HepG2 (cell line): ENCODE measurements around the gene CYB5R3. TPM values are rescaled to one million over a fixed set of nuclear protein-coding genes. Genes with fewer than 3 reads are reported as not detected.

Source experiments
- ATAD3A ChIP-seq: sonication (generic); formaldehyde crosslinking; IDR thresholded peaks from 2 replicates; pipeline ENCODE4 v1.4.0; 2020; ENCODE audit warnings: missing genetic modification reagents
- ATF7 ChIP-seq, 2 experiments: fragments of 450-650 bp in 1 of 2; sonication (generic) in 1 of 2; formaldehyde crosslinking in 1 of 2; IDR thresholded peaks; 2 replicates each; pipeline versions ENCODE4 v1.4.0 to v1.6.1; 2016 to 2020; ENCODE audit warnings: antibody characterized with exemption in 1 of 2, mild to moderate bottlenecking in 1 of 2, missing genetic modification reagents in 1 of 2
- HNRNPL ChIP-seq: fragments of 200-400 bp; formaldehyde crosslinking; IDR thresholded peaks from 2 replicates; pipeline ENCODE4 v1.6.1; 2017; ENCODE audit warnings: mild to moderate bottlenecking, low read depth, low read length
- MXD4 ChIP-seq: IDR thresholded peaks from 2 replicates; pipeline ENCODE4 v1.6.1; 2016; ENCODE audit warnings: mild to moderate bottlenecking, missing biosample characterization, missing genetic modification reagents
- NR3C1 ChIP-seq: sonication (generic); formaldehyde crosslinking; IDR thresholded peaks from 2 replicates; pipeline ENCODE4 v1.4.0; 2020; ENCODE audit warnings: missing genetic modification reagents
- RBAK ChIP-seq: sonication (generic); formaldehyde crosslinking; IDR thresholded peaks from 2 replicates; pipeline ENCODE4 v1.5.1; 2020; ENCODE audit warnings: mild to moderate bottlenecking, missing genetic modification reagents
- SNRNP70 ChIP-seq: fragments of 200-400 bp; formaldehyde crosslinking; IDR thresholded peaks from 2 replicates; pipeline ENCODE4 v1.6.1; 2017; ENCODE audit warnings: mild to moderate bottlenecking, low read depth, low read length, moderate library complexity
- SP2 ChIP-seq: sonication (generic); formaldehyde crosslinking; IDR thresholded peaks from 2 replicates; pipeline ENCODE4 v1.5.1; 2020; ENCODE audit warnings: mild to moderate bottlenecking, missing genetic modification reagents
- TAF15 ChIP-seq: fragments of 200-400 bp; formaldehyde crosslinking; IDR thresholded peaks from one replicate; pipeline ENCODE4 v1.6.1; 2018; ENCODE audit warnings: mild to moderate bottlenecking, low read depth, low read length; ENCODE audit not compliant: poor library complexity, severe bottlenecking
- TARDBP ChIP-seq: sonication (generic); formaldehyde crosslinking; IDR thresholded peaks from 2 replicates; pipeline ENCODE4 v1.8.0; 2022; ENCODE audit warnings: mild to moderate bottlenecking, missing genetic modification reagents
- TRIM24 ChIP-seq: sonication (generic); formaldehyde crosslinking; IDR thresholded peaks from 2 replicates; pipeline ENCODE4 v1.8.0; 2022; ENCODE audit warnings: mild to moderate bottlenecking, missing genetic modification reagents
- ZNF33B ChIP-seq: sonication (generic); formaldehyde crosslinking; IDR thresholded peaks from 2 replicates; pipeline ENCODE4 v1.5.1; 2020; ENCODE audit warnings: mild to moderate bottlenecking, missing genetic modification reagents
- ZNF749 ChIP-seq: sonication (generic); formaldehyde crosslinking; IDR thresholded peaks from 2 replicates; pipeline ENCODE4 v1.8.0; 2022; ENCODE audit warnings: mild to moderate bottlenecking, missing genetic modification reagents, moderate library complexity, borderline replicate concordance
- ZNF792 ChIP-seq: IDR thresholded peaks from 2 replicates; pipeline ENCODE4 v1.6.1; 2016
- ZNF878 ChIP-seq: sonication (generic); formaldehyde crosslinking; IDR thresholded peaks from 2 replicates; pipeline ENCODE4 v1.8.1; 2023; ENCODE audit warnings: mild to moderate bottlenecking, missing genetic modification reagents, moderate library complexity
- ZSCAN20 ChIP-seq: sonication (generic); formaldehyde crosslinking; IDR thresholded peaks from 2 replicates; pipeline ENCODE4 v1.4.0; 2020; ENCODE audit warnings: missing genetic modification reagents, mild to moderate bottlenecking, borderline replicate concordance
- polyA plus RNA-seq, 8 experiments: library from polyadenylated mRNA; depleted of rRNA in 3 of 8; stranded (reverse) in 7 of 8; unstranded in 1 of 8; fragments of >200 nt; fragmentation: Illumina TruSeq in 4 of 8; extraction: Trizol in 4 of 8; gene quantifications; 2 replicates each; pipeline versions ENCODE4 v1.2.1 to v1.2.3, GENCODE V29; 2011 to 2016; ENCODE audit warnings: low read depth in 4 of 8, missing spikeins in 1 of 8, mixed read lengths in 1 of 8; ENCODE audit not compliant: insufficient read depth in 1 of 8
- total RNA-seq, 5 experiments: library from RNA; depleted of rRNA; stranded (reverse); fragments of >200 nt; fragmentation: Illumina TruSeq; extraction: Trizol; gene quantifications; 2 replicates each; pipeline ENCODE4 v1.2.3, GENCODE V29; 2016; ENCODE audit warnings: low read depth in 1 of 5
- TF ChIP-seq, protein P1 (sequence below): sonication (generic); formaldehyde crosslinking; IDR thresholded peaks from 2 replicates; pipeline ENCODE4 v1.5.0; 2020; ENCODE audit warnings: mild to moderate bottlenecking, low read depth, missing genetic modification reagents, borderline replicate concordance
- TF ChIP-seq, protein P2 (sequence below): sonication (generic); formaldehyde crosslinking; IDR thresholded peaks from 2 replicates; pipeline ENCODE4 v1.4.0; 2020; ENCODE audit warnings: mild to moderate bottlenecking, missing genetic modification reagents
- TF ChIP-seq, protein P3 (sequence below): sonication (generic); formaldehyde crosslinking; conservative IDR thresholded peaks from 2 replicates; pipeline ENCODE4 v1.4.0; 2020; ENCODE audit warnings: missing genetic modification reagents
- TF ChIP-seq, protein P4 (sequence below): sonication (generic); formaldehyde crosslinking; IDR thresholded peaks from 2 replicates; pipeline ENCODE4 v1.4.0; 2020; ENCODE audit warnings: missing genetic modification reagents
- TF ChIP-seq, protein P5 (sequence below): sonication (generic); formaldehyde crosslinking; IDR thresholded peaks from 2 replicates; pipeline ENCODE4 v1.5.0; 2020; ENCODE audit warnings: missing genetic modification reagents

CYB5R3 gene
- total and polyA plus RNA-seq, 2 of the 13 experiments (the other 11 are each of a cell fraction or from before 2014, with no cell fraction given), result 32.4 to 305 TPM

DNA sequence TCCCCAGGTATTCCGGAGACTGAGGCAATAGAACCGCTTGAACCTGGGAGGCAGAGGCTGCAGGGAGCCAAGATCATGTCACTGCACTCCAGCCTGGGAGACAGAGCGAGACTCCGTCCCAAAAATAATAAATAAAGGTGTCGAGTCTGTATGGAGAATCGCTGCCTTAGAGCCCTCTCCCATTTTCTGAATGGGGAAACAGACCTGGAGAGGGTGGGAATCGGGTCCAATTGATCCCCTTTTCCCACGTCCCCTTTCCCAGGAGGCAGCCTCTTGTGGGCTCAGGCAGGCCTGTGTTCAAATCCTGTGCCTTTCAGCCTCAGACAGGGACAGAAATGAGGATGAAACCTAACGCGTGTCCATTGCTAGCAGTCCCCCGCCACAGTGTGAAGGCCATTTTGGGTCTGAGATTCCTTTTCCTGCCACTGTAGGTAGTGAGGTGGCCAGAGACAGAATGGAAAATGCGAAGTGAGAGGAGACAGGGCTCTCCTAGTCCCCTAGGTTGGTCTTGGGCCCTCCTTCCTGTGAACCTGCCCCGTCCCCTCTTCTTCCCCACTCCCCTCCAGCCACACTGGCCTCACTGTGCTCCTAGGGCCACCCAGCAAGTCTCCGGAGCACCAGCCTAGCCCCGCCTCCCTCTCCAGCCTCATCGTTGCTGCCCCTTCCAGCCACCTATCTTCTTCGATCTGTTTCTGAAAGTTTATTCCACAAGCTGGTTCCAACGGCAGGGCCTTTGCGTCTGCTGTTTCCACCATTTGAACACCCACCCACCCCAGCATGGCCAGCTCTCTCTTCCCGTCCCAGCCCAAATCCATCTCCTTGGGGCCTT, 31.8 kb downstream of the CYB5R3 start (continued):
- TF ChIP-seq, protein P1, sequence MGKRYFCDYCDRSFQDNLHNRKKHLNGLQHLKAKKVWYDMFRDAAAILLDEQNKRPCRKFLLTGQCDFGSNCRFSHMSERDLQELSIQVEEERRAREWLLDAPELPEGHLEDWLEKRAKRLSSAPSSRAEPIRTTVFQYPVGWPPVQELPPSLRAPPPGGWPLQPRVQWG (CRISPR knock-in tag), result no peak
- TF ChIP-seq, protein P2, sequence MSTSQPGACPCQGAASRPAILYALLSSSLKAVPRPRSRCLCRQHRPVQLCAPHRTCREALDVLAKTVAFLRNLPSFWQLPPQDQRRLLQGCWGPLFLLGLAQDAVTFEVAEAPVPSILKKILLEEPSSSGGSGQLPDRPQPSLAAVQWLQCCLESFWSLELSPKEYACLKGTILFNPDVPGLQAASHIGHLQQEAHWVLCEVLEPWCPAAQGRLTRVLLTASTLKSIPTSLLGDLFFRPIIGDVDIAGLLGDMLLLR (CRISPR knock-in tag), result no peak
- TF ChIP-seq TAF15, result no peak
- no peak for TF ChIP-seq RBAK (CRISPR knock-in tag)
- 0 out of 2 replicates have a peak, but pooled peaks have one; percentile 37 for TF ChIP-seq MXD4 (CRISPR knock-in tag)
- no peak for TF ChIP-seq ZSCAN20 (CRISPR knock-in tag)
- TF ChIP-seq, protein P3, sequence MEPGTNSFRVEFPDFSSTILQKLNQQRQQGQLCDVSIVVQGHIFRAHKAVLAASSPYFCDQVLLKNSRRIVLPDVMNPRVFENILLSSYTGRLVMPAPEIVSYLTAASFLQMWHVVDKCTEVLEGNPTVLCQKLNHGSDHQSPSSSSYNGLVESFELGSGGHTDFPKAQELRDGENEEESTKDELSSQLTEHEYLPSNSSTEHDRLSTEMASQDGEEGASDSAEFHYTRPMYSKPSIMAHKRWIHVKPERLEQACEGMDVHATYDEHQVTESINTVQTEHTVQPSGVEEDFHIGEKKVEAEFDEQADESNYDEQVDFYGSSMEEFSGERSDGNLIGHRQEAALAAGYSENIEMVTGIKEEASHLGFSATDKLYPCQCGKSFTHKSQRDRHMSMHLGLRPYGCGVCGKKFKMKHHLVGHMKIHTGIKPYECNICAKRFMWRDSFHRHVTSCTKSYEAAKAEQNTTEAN (CRISPR knock-in tag), result no peak
- TF ChIP-seq TARDBP (CRISPR knock-in tag), result peak; percentile 25; the same call in 1 of the 2 replicates
- TF ChIP-seq ZNF878 (CRISPR knock-in tag), result no peak
- no peak for TF ChIP-seq ATF7 (IDR thresholded peaks at IDR 0.05)
- no peak for TF ChIP-seq ATF7 (CRISPR knock-in tag; IDR thresholded peaks at IDR 0.05)
- TF ChIP-seq ZNF792 (CRISPR knock-in tag), result no peak
- no peak for TF ChIP-seq ZNF33B
- no peak for TF ChIP-seq HNRNPL
- no peak for TF ChIP-seq NR3C1 (CRISPR knock-in tag)
- peak; percentile 40; the same call in 1 of the 2 replicates for TF ChIP-seq ZNF749 (CRISPR knock-in tag)
- TF ChIP-seq, protein P4, sequence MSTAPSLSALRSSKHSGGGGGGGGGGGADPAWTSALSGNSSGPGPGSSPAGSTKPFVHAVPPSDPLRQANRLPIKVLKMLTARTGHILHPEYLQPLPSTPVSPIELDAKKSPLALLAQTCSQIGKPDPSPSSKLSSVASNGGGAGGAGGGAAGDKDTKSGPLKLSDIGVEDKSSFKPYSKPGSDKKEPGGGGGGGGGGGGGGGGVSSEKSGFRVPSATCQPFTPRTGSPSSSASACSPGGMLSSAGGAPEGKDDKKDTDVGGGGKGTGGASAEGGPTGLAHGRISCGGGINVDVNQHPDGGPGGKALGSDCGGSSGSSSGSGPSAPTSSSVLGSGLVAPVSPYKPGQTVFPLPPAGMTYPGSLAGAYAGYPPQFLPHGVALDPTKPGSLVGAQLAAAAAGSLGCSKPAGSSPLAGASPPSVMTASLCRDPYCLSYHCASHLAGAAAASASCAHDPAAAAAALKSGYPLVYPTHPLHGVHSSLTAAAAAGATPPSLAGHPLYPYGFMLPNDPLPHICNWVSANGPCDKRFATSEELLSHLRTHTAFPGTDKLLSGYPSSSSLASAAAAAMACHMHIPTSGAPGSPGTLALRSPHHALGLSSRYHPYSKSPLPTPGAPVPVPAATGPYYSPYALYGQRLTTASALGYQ (CRISPR knock-in tag), result no peak
- TF ChIP-seq TRIM24 (CRISPR knock-in tag), result no peak
- TF ChIP-seq SNRNP70, result no peak
- TF ChIP-seq, protein P5, sequence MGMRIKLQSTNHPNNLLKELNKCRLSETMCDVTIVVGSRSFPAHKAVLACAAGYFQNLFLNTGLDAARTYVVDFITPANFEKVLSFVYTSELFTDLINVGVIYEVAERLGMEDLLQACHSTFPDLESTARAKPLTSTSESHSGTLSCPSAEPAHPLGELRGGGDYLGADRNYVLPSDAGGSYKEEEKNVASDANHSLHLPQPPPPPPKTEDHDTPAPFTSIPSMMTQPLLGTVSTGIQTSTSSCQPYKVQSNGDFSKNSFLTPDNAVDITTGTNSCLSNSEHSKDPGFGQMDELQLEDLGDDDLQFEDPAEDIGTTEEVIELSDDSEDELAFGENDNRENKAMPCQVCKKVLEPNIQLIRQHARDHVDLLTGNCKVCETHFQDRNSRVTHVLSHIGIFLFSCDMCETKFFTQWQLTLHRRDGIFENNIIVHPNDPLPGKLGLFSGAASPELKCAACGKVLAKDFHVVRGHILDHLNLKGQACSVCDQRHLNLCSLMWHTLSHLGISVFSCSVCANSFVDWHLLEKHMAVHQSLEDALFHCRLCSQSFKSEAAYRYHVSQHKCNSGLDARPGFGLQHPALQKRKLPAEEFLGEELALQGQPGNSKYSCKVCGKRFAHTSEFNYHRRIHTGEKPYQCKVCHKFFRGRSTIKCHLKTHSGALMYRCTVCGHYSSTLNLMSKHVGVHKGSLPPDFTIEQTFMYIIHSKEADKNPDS (CRISPR knock-in tag), result no peak
- TF ChIP-seq ATAD3A, result no peak
- no peak for TF ChIP-seq SP2 (CRISPR knock-in tag)
